HCT116 (cell line): Measurements from ENCODE around the gene MAP1LC3B2. TPM values are rescaled to one million over a fixed set of nuclear protein-coding genes. Genes with fewer than 3 reads are reported as not detected.

Source experiments
- ATAC-seq: fragments of 200-7000 bp; cut with Tn5 transposase; 2 replicates; pipeline ENCODE4 v1.9.1; 2020; ENCODE audit warnings: mild to moderate bottlenecking, moderate library complexity
- BruUV-seq: library from RNA; stranded (reverse); fragments of 400-500 nt; replicated peaks from 2 replicates; lab custom pipeline; 2021; lab: Mats Ljungman, UMichigan
- CTCF ChIA-PET: fragments of 300-600 bp; sonication (Branson Sonifier 250); formaldehyde crosslinking; loops from one replicate; lab custom pipeline; 2021; ENCODE audit warnings: antibody characterized with exemption; lab: Charles Lee
- POLR2A ChIA-PET: fragments of 300-600, 350-600 bp; sonication (Branson Sonifier 250); formaldehyde crosslinking; loops from one replicate; lab custom pipeline; 2021; ENCODE audit warnings: antibody characterized with exemption; lab: Charles Lee
- RAD21 ChIA-PET, 2 experiments: fragments of 300-600 bp; sonication (Branson Sonifier 250); formaldehyde crosslinking; loops; one replicate each; lab custom pipeline; 2023; ENCODE audit warnings: low total read pairs in 2 of 2; ENCODE audit not compliant: uncharacterized antibody in 2 of 2, unreplicated experiment in 2 of 2, low non-redundant PET in 1 of 2; lab: Charles Lee
- DNase-seq: peaks from one replicate; pipeline ENCODE4 v3.0.0-alpha.2; 2010; ENCODE audit warnings: low read depth, low spot score
- H2AFZ ChIP-seq: fragments of 200-600 bp; shearing (Covaris generic), sonication (generic); 2 replicates; pipeline ENCODE4 v1.6.1; 2017; ENCODE audit warnings: low read depth, mixed run types, mixed read lengths, antibody characterized with exemption, low read length; ENCODE audit not compliant: poor library complexity, severe bottlenecking
- H3K27ac ChIP-seq: 2 replicates; pipeline ENCODE4 v1.5.1; 2012; ENCODE audit warnings: low read depth, low read length
- H3K27me3 ChIP-seq: fragments of 200-600 bp; sonication (generic); 2 replicates; pipeline ENCODE4 v1.6.1; 2016; ENCODE audit warnings: mixed run types, low read length, mixed read lengths; ENCODE audit not compliant: insufficient read depth
- H3K36me3 ChIP-seq, 2 experiments: fragments of 200-500 bp in 1 of 2; fragments of 200-600 bp in 1 of 2; sonication (Bioruptor generic) in 1 of 2; sonication (generic) in 1 of 2; 2 replicates each; pipeline versions ENCODE4 v1.5.1 to v1.6.1; 2014 to 2016; ENCODE audit warnings: low read length in 2 of 2, inconsistent platforms in 1 of 2, mixed read lengths in 1 of 2, mixed run types in 1 of 2; ENCODE audit not compliant: insufficient read depth in 2 of 2, control insufficient read depth in 1 of 2
- H3K4me1 ChIP-seq, 2 experiments: fragments of 200-600 bp in 1 of 2; sonication (generic) in 1 of 2; 2 replicates each; pipeline versions ENCODE4 v1.5.1 to v1.6.1; 2012 to 2017; ENCODE audit warnings: low read length in 2 of 2, inconsistent platforms in 1 of 2, mild to moderate bottlenecking in 1 of 2, mixed read lengths in 1 of 2, mixed run types in 1 of 2, moderate library complexity in 1 of 2; ENCODE audit not compliant: insufficient read depth in 2 of 2, control insufficient read depth in 1 of 2
- H3K4me2 ChIP-seq: fragments of 200-600 bp; sonication (generic); 2 replicates; pipeline ENCODE4 v1.6.1; 2017; ENCODE audit warnings: mixed run types, low read length, mixed read lengths
- H3K4me3 ChIP-seq, 2 experiments: fragments of 200-600 bp in 1 of 2; sonication (generic) in 1 of 2; replicated peaks in 1 of 2; 2 replicates each; pipeline ENCODE4 v1.5.1; 2011 to 2016; ENCODE audit warnings: low read length in 2 of 2, control low read depth in 1 of 2, low read depth in 1 of 2, mild to moderate bottlenecking in 1 of 2, mixed read lengths in 1 of 2, mixed run types in 1 of 2
- H3K79me2 ChIP-seq: fragments of 200-600 bp; sonication (generic); 2 replicates; pipeline ENCODE4 v1.6.1; 2017; ENCODE audit warnings: mild to moderate bottlenecking, mixed run types, low read length, moderate library complexity, mixed read lengths; ENCODE audit not compliant: insufficient read depth
- H3K9ac ChIP-seq: fragments of 200-600 bp; sonication (generic); 2 replicates; pipeline ENCODE4 v1.6.1; 2016; ENCODE audit warnings: low read length, mixed read lengths
- H3K9me2 ChIP-seq: fragments of 200-600 bp; sonication (generic), shearing (Covaris generic); 2 replicates; pipeline ENCODE4 v1.6.1; 2017; ENCODE audit warnings: mixed run types, mild to moderate bottlenecking, moderate library complexity; ENCODE audit not compliant: insufficient read depth
- H3K9me3 ChIP-seq, 2 experiments: fragments of 200-500 bp in 1 of 2; fragments of 200-600 bp in 1 of 2; sonication (Bioruptor generic) in 1 of 2; sonication (generic) in 1 of 2; 2 replicates each; pipeline ENCODE4 v1.6.1; 2014 to 2017; ENCODE audit warnings: low read length in 2 of 2, mixed read lengths in 2 of 2, inconsistent platforms in 1 of 2, low read depth in 1 of 2, mild to moderate bottlenecking in 1 of 2, mixed run types in 1 of 2, moderate library complexity in 1 of 2; ENCODE audit not compliant: control insufficient read depth in 1 of 2, insufficient read depth in 1 of 2
- H4K20me1 ChIP-seq: fragments of 200-600 bp; sonication (generic), shearing (Covaris generic); 2 replicates; pipeline ENCODE4 v1.6.1; 2017; ENCODE audit warnings: mixed run types, mild to moderate bottlenecking, moderate library complexity; ENCODE audit not compliant: insufficient read depth
- FOSL1 ChIP-seq: IDR thresholded peaks from 2 replicates; pipeline ENCODE4 v1.6.1; 2012; ENCODE audit warnings: low read depth
- TCF7L2 ChIP-seq: IDR thresholded peaks from 2 replicates; pipeline ENCODE4 v1.7.0; 2011; ENCODE audit warnings: borderline replicate concordance, inconsistent platforms; ENCODE audit not compliant: insufficient read depth, insufficient read length; ENCODE audit errors: extremely low read depth
- ZFX ChIP-seq: fragments of 450-650 bp; IDR thresholded peaks from 2 replicates; pipeline ENCODE4 v1.6.1; 2017
- intact Hi-C: fragments of 100-400 bp; cut with micrococcal nuclease; formaldehyde crosslinking; loops from 2 replicates; pipeline ENCODE4 v1.10.0; 2022
- total RNA-seq: library from RNA; stranded (reverse); gene quantifications from one replicate; pipeline ENCODE4 v1.2.1, GENCODE V29; 2021; ENCODE audit not compliant: unreplicated experiment
- TF ChIP-seq, protein P1 (sequence below), 3 experiments: fragments of 200-600 bp in 1 of 3; sonication (generic) in 1 of 3; IDR thresholded peaks in 2 of 3; conservative IDR thresholded peaks in 1 of 3; 2 replicates each; pipeline ENCODE4 v1.5.1; 2012 to 2017; ENCODE audit warnings: low read depth in 2 of 3, low read length in 2 of 3, antibody characterized with exemption in 1 of 3, borderline replicate concordance in 1 of 3, control low read depth in 1 of 3, mild to moderate bottlenecking in 1 of 3, mixed read lengths in 1 of 3, mixed run types in 1 of 3, moderate library complexity in 1 of 3; ENCODE audit not compliant: insufficient read depth in 1 of 3

MAP1LC3B2 gene
- total RNA-seq, 1 experiment from 2014 or later: 4.7 TPM

DNA sequence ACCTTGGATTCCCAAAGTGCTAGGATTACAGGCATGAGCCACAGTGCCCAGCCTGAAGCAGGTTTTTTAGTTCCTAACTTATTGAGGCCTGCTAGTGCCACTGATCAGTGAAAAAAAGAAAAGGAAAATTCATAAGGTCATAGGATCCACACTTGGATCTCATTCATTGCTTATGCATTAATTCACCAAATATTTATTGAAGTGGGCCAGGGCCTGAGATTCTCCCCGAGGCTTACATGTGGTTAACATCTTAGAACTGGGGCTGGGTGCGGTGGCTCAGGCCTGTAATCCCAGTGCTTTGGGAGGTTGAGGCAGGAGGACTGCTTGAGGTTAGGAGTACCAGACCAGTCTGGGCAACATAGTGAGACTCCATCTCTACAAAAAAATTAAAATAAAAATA is 29.5 kb upstream of the MAP1LC3B2 start:
- Histone ChIP-seq H3K27ac (peak overlapping the region; percentile 97), H3K4me2 (peak overlapping the region; percentile 75), H4K20me1 (no peaks in the 10 kb centered on the region), H3K4me3 (no peak overlapping the region), H3K79me2 (peaks cover 11% of the 10 kb centered on the region), H3K36me3 (no peaks in the 10 kb centered on the region), H3K9ac (peak overlapping the region; percentile 63), H3K9me3 (no peaks in the 10 kb centered on the region), H3K9me2 (no peaks in the 10 kb centered on the region), H2AFZ (no peak overlapping the region), H3K4me1 (peaks cover 70 to 92% of the 10 kb centered on the region in 2 experiments), H3K27me3 (no peaks in the 10 kb centered on the region)
- peak; percentile 21; the same call in 1 of the 2 replicates for TF ChIP-seq ZFX
- TF ChIP-seq TCF7L2: no peak
- ATAC-seq (no peak), DNase-seq (no peak)
- intact Hi-C loops: no loop called here
- BruUV-seq: no TSS peak
- CTCF ChIA-PET: no interaction called here
- POLR2A ChIA-PET: interaction anchor here (0.7 to 1.9 kb wide), 2 partner anchors 24 to 73 kb away, joined by 4 to 8 read pairs; no protein-coding TSS in a partner anchor
- RAD21 ChIA-PET: no interaction called here

DNA sequence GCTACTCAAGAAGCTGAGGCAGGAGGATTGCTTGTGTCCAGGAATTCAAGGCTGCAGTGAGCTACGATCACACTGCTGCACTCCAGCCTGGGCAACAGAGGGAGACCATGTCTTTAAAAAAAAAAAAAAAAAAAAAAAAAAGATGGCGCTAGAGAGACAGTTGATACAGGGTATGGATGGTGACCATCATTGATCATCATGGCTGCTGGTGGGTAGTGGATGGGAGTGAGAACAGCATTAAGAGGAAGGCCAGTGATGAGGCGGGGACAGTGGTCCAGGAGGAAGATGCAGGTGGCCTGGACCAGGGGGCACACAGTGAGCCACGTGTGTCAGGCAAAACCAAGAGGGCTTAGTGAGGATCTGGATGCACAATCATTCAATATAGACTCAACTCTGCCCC is 26.8 kb upstream of the MAP1LC3B2 start:
- no peak for TF ChIP-seq FOSL1
- TF ChIP-seq, protein P1, sequence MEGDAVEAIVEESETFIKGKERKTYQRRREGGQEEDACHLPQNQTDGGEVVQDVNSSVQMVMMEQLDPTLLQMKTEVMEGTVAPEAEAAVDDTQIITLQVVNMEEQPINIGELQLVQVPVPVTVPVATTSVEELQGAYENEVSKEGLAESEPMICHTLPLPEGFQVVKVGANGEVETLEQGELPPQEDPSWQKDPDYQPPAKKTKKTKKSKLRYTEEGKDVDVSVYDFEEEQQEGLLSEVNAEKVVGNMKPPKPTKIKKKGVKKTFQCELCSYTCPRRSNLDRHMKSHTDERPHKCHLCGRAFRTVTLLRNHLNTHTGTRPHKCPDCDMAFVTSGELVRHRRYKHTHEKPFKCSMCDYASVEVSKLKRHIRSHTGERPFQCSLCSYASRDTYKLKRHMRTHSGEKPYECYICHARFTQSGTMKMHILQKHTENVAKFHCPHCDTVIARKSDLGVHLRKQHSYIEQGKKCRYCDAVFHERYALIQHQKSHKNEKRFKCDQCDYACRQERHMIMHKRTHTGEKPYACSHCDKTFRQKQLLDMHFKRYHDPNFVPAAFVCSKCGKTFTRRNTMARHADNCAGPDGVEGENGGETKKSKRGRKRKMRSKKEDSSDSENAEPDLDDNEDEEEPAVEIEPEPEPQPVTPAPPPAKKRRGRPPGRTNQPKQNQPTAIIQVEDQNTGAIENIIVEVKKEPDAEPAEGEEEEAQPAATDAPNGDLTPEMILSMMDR (IDR thresholded peaks at IDR 0.05 in 2 of 3, conservative IDR thresholded peaks at IDR 0.05 in 1 of 3; ENCODE audit: borderline replicate concordance in 1 of 3, insufficient read depth in 1 of 3, low read depth in 2 of 3, low read length in 2 of 3): peak in 1 of 3 experiments; percentile 44; a peak in 2 of 6 replicates
- BruUV-seq: no TSS peak
- H3K4me1 ChIP-seq: peaks cover 61 to 89% of the 10 kb centered on the region in 2 experiments
- H3K27me3 ChIP-seq: no peaks in the 10 kb centered on the region
- RAD21 ChIA-PET: no interaction called here
- H3K27ac ChIP-seq: peak overlapping the region; percentile 83
- peak overlapping the region; percentile 99 for H3K4me2 ChIP-seq
- intact Hi-C loops: loop anchor here (2.0 kb wide), 1 partner anchor 98 kb away; no protein-coding TSS in a partner anchor
- no peak for ATAC-seq
- no peaks in the 10 kb centered on the region for H3K36me3 ChIP-seq
- no peak overlapping the region for H3K4me3 ChIP-seq
- no peak for DNase-seq
- no peaks in the 10 kb centered on the region for H3K9me2 ChIP-seq
- no peaks in the 10 kb centered on the region for H3K9me3 ChIP-seq
- no peaks in the 10 kb centered on the region for H4K20me1 ChIP-seq
- H2AFZ ChIP-seq: no peak overlapping the region
- no peak overlapping the region for H3K9ac ChIP-seq
- POLR2A ChIA-PET: interaction anchor here (0.8 kb wide), 1 partner anchor 25 kb away, joined by 4 read pairs; no protein-coding TSS in a partner anchor
- H3K79me2 ChIP-seq: peaks cover 17% of the 10 kb centered on the region
- CTCF ChIA-PET: no interaction called here
